Measurements from ENCODE around the gene PADI2. TPM values are rescaled to one million over a fixed set of nuclear protein-coding genes. Genes with fewer than 3 reads are reported as not detected.

Gene PADI2
- total and polyA plus RNA-seq, 2 donors (not counting 1 experiment from before 2014, with no cell fraction given) = 0.25 to 14.2 TPM

DNA sequence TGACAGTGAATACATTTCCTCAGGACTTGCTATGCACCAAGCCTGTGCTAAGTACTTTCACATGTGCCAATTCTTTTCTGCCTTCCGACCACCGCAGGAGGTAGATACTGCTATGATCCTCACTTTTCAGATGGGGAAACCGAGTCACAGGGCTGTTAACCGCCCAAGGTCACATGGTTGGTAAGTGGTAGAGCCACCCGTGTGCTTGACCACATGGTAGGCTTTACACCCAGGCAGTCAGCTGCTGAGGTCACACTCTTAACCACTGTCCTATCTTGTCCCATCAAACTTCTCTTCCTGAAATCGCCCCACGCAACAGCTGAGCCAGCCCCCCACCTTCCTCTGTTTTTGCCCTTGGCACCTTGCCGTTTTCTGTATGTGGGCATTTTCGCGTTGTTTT is 34.5 kb downstream of the PADI2 start:
- H3K4me3 Mint-ChIP-seq = no peak overlapping the region
- no peak overlapping the region for H2AFZ ChIP-seq (ENCODE audit: insufficient read depth, low read depth, low read length, poor library complexity, severe bottlenecking)
- no peaks in the 10 kb centered on the region for H3K79me2 ChIP-seq (ENCODE audit: control insufficient read depth, insufficient read depth, low read length)
- H3K36me3 ChIP-seq (replicated peaks in 1 of 2; ENCODE audit: control extremely low read depth in 1 of 2, control insufficient read depth in 1 of 2, extremely low read depth in 1 of 2, insufficient read depth in 2 of 2, low read length in 1 of 2) = no peaks in the 10 kb centered on the region
- H3K27ac Mint-ChIP-seq = no peak overlapping the region
- WGBS (ENCODE audit: insufficient coverage) = 77% methylated on average over 6 of the region's 10 CpGs
- no peak for DNase-seq
- H3K9me3 Mint-ChIP-seq (ENCODE audit: insufficient read depth) = no peaks in the 10 kb centered on the region
- intact Hi-C loops (cut with micrococcal nuclease) = no loop called here
- no peak overlapping the region for H3K4me2 ChIP-seq (replicated peaks; ENCODE audit: low read depth, low read length, poor library complexity, severe bottlenecking)
- H3K27ac ChIP-seq (ENCODE audit: low read length in 2 of 2) = no peak overlapping the region
- no peaks in the 10 kb centered on the region for H3K9me3 ChIP-seq (ENCODE audit: control extremely low read depth in 1 of 3, control insufficient read depth in 2 of 3, insufficient read depth in 1 of 3, low read length in 2 of 3)
- POLR2A ChIA-PET = interaction anchor here (0.6 kb wide), 1 partner anchor 500 kb away, joined by 3 read pairs; no protein-coding TSS in a partner anchor
- no peaks in the 10 kb centered on the region for H4K20me1 ChIP-seq (ENCODE audit: control insufficient read depth, insufficient read depth, low read length, poor library complexity, severe bottlenecking)
- no peak for ATAC-seq (ENCODE audit: low read depth)
- no peak overlapping the region for H3K4me3 ChIP-seq (ENCODE audit: control extremely low read depth in 1 of 5, extremely low read depth in 1 of 5, insufficient read depth in 1 of 5, low read depth in 2 of 5, low read length in 4 of 5)
- H3K4me1 Mint-ChIP-seq = no peaks in the 10 kb centered on the region
- no peaks in the 10 kb centered on the region for H3K4me1 ChIP-seq (ENCODE audit: control insufficient read depth in 2 of 2, insufficient read depth in 2 of 2, low read length in 2 of 2)
- CTCF ChIA-PET = no interaction called here
- no peak for TF ChIP-seq EZH2 (IDR thresholded peaks at IDR 0.05; ENCODE audit: borderline replicate concordance, insufficient read depth, low read depth, low read length, poor library complexity, severe bottlenecking)
- TF ChIP-seq, protein P1, sequence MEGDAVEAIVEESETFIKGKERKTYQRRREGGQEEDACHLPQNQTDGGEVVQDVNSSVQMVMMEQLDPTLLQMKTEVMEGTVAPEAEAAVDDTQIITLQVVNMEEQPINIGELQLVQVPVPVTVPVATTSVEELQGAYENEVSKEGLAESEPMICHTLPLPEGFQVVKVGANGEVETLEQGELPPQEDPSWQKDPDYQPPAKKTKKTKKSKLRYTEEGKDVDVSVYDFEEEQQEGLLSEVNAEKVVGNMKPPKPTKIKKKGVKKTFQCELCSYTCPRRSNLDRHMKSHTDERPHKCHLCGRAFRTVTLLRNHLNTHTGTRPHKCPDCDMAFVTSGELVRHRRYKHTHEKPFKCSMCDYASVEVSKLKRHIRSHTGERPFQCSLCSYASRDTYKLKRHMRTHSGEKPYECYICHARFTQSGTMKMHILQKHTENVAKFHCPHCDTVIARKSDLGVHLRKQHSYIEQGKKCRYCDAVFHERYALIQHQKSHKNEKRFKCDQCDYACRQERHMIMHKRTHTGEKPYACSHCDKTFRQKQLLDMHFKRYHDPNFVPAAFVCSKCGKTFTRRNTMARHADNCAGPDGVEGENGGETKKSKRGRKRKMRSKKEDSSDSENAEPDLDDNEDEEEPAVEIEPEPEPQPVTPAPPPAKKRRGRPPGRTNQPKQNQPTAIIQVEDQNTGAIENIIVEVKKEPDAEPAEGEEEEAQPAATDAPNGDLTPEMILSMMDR (IDR thresholded peaks at IDR 0.05) = no peak
- H3K27me3 Mint-ChIP-seq = peaks cover 11% of the 10 kb centered on the region
- no peak overlapping the region for H3K9ac ChIP-seq (ENCODE audit: low read length)
- no peaks in the 10 kb centered on the region for H3K27me3 ChIP-seq (replicated peaks in 1 of 4; ENCODE audit: control extremely low read depth in 1 of 4, control insufficient read depth in 3 of 4, insufficient read depth in 4 of 4, low read length in 3 of 4)

DNA sequence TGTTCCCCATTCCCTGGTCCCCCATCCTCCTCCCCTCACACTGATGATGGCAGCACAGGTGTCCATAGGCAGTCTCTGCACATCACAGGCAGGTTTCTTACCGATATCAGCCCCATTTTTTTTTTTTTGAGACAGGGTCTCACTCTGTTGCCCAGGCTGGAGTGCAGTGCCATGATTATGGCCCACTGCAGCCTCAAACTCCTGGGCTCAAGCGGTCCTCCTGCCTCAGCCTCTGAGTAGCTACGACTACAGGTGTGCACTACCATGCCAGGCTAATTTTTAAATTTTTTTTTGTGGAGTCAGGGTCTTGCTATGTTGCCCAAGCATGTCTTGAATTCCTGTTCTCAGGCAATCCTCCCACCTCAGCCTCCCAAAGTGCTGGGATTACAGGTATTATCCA is 36.5 kb downstream of the PADI2 start:
- DNase-seq = no peak
- H4K20me1 ChIP-seq (ENCODE audit: control insufficient read depth, insufficient read depth, low read length, poor library complexity, severe bottlenecking) = no peaks in the 10 kb centered on the region
- H3K27ac ChIP-seq (ENCODE audit: low read length in 2 of 2) = no peak overlapping the region
- H3K27ac Mint-ChIP-seq = no peak overlapping the region
- no peak overlapping the region for H3K9ac ChIP-seq (ENCODE audit: low read length)
- CTCF ChIA-PET = no interaction called here
- H3K79me2 ChIP-seq (ENCODE audit: control insufficient read depth, insufficient read depth, low read length) = no peaks in the 10 kb centered on the region
- 88% methylated on average over 3 of the region's 3 CpGs for WGBS (ENCODE audit: insufficient coverage)
- intact Hi-C loops (cut with micrococcal nuclease) = no loop called here
- POLR2A ChIA-PET = no interaction called here
- no peaks in the 10 kb centered on the region for H3K4me1 ChIP-seq (ENCODE audit: control insufficient read depth in 2 of 2, insufficient read depth in 2 of 2, low read length in 2 of 2)
- H3K9me3 ChIP-seq (ENCODE audit: control extremely low read depth in 1 of 3, control insufficient read depth in 2 of 3, insufficient read depth in 1 of 3, low read length in 2 of 3) = peaks cover 0 to under 1% (median 0%) of the 10 kb centered on the region in 3 donors
- peaks cover 11% of the 10 kb centered on the region for H3K27me3 Mint-ChIP-seq
- H3K4me2 ChIP-seq (replicated peaks; ENCODE audit: low read depth, low read length, poor library complexity, severe bottlenecking) = no peak overlapping the region
- no peak overlapping the region for H3K4me3 Mint-ChIP-seq
- H3K4me1 Mint-ChIP-seq = no peaks in the 10 kb centered on the region
- TF ChIP-seq, protein P1 (IDR thresholded peaks at IDR 0.05) = no peak
- TF ChIP-seq EZH2 (IDR thresholded peaks at IDR 0.05; ENCODE audit: borderline replicate concordance, insufficient read depth, low read depth, low read length, poor library complexity, severe bottlenecking) = no peak
- ATAC-seq (ENCODE audit: low read depth) = no peak
- H3K36me3 ChIP-seq (replicated peaks in 1 of 2; ENCODE audit: control extremely low read depth in 1 of 2, control insufficient read depth in 1 of 2, extremely low read depth in 1 of 2, insufficient read depth in 2 of 2, low read length in 1 of 2) = no peaks in the 10 kb centered on the region
- no peaks in the 10 kb centered on the region for H3K9me3 Mint-ChIP-seq (ENCODE audit: insufficient read depth)
- H3K4me3 ChIP-seq (ENCODE audit: control extremely low read depth in 1 of 5, extremely low read depth in 1 of 5, insufficient read depth in 1 of 5, low read depth in 2 of 5, low read length in 4 of 5) = no peak overlapping the region
- no peak overlapping the region for H2AFZ ChIP-seq (ENCODE audit: insufficient read depth, low read depth, low read length, poor library complexity, severe bottlenecking)
- no peaks in the 10 kb centered on the region for H3K27me3 ChIP-seq (replicated peaks in 1 of 4; ENCODE audit: control extremely low read depth in 1 of 4, control insufficient read depth in 3 of 4, insufficient read depth in 4 of 4, low read length in 3 of 4)

Data from B cell (primary cell).